NCI-H146 (cell line): Measurements from ENCODE around the gene FAT1.

ENCODE experiments used
- DNase-seq: peaks from one replicate; lab custom pipeline; 2025; lab: John Stamatoyannopoulos, UW

Gene FAT1

DNA sequence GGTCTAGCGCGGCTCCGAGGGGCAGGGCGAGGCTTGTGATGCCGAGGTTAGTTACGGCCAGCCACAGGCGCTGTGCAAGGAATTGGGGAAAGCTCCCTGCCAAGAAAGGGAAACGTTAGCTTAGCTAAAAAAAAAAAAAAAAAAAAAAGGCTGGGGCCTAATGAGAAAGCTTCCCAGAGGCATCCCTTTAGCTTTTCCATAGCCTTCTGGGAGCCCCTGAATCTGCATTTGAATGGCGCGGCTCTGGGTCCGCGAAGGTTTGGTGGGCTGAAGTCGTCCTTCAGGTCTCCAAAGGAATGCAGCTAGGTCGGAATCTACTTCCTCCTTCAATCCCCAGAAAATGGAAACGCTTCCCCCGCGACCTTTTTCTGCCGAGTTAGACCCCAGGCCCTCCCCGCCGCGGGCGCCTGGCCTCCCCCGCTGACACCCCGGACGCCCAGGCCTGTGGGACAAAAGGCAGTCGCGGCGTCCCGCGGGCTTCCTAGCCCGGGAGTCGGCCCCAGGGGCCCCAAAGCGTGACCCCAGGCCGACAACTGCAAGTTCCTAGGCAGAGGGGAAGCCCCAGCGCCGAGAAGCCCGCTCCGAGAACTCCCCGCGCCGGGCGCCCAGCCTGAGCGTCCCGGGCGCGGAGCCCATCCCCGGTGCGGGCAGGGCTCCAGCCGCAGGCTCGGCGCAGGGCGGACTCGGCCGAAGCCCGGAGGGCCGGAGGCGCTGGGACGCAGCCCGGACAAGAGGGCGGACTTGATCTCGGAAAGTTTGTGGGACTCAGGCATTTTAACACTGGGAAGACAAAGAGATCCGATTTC, 605 bp upstream of the FAT1 start:
- DNase-seq: no peak

DNA sequence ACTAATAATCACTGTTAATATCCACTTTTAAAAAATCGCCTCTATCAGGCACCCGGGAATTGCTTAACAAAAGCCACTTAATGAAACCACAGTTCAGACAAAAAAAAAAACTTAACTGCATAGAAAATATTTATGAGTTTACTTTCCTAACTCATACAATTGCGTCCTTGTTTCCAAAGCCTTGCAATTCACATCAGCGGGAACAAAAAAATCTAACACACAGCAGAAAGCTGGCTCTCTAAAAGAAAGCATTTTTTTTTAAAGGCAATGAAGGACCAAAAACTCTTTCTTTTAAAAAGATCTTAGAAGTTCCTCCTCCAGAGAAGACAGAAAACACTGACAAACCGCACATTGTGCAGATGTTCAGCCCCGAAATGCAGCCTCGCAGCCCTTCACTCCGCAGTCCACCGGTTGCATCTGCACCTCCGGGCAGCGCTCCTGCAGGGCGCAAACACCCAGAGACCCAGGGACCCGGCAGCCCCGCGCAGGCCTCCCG, 812 bp downstream of the FAT1 start:
- DNase-seq: no peak

GRCh38 chr4:186719925-186720694, 3.5 kb downstream of the FAT1 start:
- DNase-seq: no peak

DNA sequence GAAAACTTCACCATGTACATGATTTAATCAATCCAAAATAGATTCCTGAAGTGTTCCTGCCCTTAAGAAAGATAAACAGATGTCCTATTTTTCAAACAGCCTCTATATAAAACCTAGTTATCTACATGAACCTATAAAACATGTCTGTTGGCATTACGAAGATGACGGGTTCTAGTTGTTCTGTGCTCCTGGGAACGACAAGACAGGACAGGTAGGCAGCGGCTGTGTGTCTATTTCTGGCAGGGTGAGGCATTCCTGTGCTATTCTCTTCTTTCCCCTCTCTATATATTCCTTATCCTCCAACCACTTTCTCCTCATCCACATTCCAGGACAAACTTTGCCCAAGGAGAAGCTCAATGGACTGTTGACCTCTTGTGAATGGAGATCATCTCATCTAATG, 6.1 kb downstream of the FAT1 start:
- DNase-seq: no peak

GRCh38 chr4:186715077-186715476, 8.6 kb downstream of the FAT1 start:
- DNase-seq: no peak

DNA sequence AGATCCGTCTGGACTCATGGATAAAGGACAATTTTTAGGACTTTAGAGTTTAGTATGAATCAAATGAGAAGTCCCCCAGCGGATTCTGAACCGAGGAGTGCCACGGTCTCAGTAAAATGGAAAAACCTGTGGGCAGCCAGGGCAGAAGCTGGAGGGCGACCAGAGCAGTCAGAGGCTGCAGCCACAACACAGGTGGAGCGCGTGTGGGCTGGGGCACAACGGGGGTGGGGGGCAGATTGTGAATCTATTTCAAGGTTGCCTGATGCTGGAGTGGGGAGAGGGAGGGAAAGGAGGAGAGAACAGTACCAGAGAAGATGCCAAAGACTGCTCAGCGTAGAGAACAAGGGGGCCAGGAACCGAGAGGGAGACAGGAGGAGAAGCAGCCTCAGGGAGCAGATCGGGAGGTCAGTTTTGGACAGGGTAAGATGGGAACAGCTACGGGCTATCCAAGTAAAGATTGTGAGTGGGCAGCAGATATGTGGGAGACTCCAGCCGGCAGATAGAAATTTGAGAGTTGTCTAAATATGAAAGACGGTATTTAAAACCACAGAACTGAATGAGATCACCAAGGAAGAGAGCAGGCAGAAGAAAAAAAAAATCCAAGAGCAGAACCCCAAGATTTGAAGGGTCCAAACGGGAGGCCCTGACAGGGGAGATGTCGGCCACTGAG, 9.5 kb downstream of the FAT1 start:
- no peak for DNase-seq

DNA sequence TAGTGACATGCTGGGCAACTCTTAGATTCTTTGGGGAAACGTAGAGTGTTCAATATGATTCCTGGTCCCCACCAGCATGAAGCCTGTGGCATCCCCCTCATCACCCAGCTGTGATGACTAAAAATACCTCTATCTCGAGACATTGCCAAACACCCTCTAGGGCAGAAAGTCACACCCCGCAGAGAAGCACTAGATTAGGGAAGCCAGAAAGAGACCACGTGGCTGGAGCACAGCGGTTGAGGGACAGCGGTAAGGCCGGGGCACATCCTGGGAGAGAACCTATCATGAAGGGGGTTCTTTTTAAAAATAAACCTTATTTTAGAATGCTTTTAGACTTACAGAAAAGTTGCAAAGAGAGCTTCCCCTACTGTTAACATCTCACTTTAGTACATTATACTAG, 11.0 kb downstream of the FAT1 start:
- no peak for DNase-seq

DNA sequence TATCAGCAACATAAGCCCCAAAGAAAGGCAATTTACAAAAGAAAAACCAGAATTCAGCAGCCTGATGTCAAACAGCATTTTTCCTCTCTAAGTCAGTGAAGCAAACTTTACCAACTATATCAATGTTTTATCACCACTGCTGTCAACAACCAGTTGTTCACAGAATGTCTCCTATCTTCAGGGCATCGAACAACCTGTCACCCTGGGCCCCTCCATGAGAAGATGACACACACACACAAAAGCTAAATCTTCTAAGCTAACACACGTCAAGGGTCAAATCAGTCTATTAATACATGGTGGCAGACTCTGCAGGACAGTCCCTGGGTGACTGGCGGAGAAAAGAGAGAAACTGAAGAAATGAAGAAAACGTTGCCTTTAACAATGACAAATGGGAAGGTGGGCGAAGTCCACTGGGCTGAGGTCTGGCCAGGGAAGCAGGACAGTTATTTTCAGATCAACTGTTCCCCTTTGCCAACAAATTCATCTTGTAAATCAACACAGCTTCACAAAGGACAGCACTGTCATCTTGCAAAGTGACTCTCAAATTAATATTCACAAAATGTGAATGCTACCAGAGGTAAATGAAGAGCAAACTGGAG, 13.0 kb downstream of the FAT1 start:
- DNase-seq: no peak

- DNase-seq: no peak
Observed at GRCh38 chr4:186709517-186709916, 14.1 kb downstream of the FAT1 start.

- DNase-seq: no peak
Observed at GRCh38 chr4:186708554-186708953, 15.1 kb downstream of the FAT1 start.

- DNase-seq: no peak
Observed at GRCh38 chr4:186707996-186708395, 15.7 kb downstream of the FAT1 start.

DNA sequence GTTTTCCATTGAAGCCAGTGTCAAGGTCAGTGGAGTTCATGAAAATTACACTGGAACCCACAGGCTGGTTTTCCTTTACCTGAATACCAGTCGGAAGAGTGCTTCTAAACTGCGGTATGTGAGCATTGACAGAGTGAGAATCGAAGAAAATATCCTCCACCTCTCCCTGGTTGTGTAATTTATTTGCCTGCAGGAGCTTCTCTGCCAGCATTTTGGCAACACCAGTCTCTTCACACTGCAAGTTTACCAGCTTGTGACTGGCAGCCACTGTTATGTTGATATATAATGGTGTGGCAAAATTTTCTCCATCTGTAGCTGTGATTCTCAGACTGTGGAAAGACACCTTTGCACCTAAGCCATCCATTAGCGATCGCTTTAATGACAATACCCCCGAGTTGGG, 16.1 kb downstream of the FAT1 start:
- no peak for DNase-seq

- DNase-seq: no peak
Observed at GRCh38 chr4:186704057-186704456, 19.6 kb downstream of the FAT1 start.

DNA sequence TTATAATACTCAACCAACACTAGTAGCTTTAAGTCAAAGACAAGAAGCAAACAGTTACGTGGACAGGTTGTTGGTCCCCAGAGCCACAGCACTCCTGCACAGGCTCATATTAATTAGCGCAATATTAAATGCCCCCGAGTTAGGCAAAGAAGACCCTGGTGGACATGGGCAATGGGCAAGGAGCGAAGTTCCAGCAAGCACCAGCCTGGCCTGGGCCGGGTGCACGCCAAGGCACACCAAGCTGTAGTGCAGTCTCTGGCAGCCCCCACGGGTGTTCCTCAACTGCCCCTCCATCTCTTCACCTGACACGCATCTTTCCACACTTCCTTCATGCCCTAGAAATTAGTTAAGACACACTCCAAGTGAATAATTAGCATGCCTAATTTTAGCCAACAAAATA, 20.1 kb downstream of the FAT1 start:
- no peak for DNase-seq

- no peak for DNase-seq
Observed at GRCh38 chr4:186702940-186703339, 20.7 kb downstream of the FAT1 start.

DNA sequence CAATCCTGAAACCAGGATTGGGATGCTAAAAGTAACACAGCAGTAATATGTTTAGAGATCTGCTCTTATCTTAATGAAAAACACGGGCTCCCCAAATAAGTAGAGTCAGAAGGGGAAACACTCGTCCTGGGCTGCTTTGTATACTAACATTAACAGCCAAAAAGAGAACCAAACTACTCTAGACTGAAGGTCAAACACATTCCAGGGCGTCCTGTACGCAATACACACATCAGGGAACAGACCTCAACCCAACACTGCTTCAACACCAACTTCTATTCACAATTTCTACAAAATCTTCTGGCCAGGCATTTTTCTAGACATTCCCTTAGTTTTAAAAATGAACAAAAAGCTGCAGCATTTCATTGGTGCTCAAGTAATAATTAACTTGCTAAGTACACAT, 21.4 kb downstream of the FAT1 start:
- no peak for DNase-seq

DNA sequence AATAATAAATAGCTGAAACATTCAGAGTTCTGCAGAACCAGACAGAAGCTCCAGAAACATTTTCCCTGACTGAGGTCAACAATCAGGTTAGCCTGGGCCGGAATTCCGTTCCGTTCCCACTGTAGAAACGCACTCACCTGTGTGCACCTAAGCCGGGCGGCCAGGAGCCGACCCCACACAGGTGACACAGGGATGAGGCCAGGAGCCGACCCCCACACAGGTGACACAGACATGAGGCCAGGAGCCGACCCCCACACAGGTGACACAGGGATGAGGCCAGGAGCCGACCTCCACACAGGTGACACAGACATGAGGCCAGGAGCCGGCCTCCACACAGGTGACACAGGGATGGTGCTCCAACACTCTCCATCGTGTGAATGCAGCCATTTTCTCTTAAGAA, 21.9 kb downstream of the FAT1 start:
- DNase-seq: no peak

GRCh38 chr4:186701273-186701672, 22.4 kb downstream of the FAT1 start:
- DNase-seq: no peak

DNA sequence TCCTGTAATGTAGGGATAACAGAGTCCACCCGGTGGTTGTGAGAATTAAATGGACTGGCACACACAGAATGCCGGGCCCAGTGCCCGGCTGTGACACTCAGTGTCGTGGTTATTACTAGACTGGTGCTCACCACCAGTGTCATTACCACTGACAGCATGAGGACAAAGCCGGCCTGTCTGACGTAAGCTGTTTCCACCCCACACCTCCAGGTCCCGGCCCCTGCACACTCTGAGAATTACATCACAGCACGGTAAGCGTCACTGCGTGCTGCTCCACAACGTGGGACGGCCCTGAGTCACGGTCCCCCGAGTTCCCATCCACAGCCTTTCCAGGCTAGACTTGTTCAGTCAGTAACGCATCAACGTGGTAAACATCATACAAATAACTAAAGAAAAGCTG, 22.9 kb downstream of the FAT1 start:
- DNase-seq: no peak

DNA sequence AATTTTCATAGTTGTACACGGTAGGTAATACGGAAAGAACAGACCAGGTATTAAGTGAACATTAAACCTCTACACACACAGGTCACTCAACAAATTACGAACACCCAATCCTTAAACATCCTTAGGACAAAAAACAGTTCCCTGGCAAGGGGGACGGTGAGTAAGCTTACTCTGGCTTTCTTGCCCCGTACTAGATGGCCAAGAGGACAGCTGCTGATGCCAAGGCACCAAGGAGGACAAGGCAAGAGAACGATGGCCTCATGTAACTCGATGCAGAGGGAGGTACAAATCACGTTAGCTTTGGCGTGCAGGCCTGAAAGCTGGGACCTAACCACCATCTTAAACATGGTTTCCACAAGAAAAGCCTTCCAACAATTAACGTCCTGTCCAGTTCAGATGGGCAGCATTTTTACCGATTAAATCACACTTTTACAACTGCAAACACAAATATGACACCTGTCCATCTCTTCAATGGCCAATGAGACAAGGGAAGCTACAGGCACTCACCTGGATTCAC, 23.7 kb downstream of the FAT1 start:
- DNase-seq: no peak

GRCh38 chr4:186699298-186699697, 24.4 kb downstream of the FAT1 start:
- no peak for DNase-seq

DNA sequence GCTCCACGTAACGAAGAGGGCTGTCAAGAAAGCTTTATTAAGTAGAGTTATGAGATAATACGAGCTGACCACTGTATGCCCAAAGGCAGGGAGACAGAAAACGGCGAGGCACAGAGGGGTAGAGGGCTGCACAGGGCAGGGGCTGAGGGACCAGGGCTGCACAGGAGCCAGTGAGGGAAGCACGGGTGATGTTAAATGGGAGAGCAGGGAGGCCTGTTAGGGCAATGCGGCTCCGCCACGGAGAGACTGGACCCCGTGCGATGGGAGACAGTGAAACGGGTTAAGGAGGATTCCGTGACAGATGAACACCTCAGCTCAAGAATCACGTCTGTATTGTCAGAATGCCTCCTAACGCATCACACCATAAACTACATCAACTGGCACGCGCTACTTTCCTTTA, 25.1 kb downstream of the FAT1 start:
- no peak for DNase-seq
